ENCODE data around the gene IL1RL1.

DNA sequence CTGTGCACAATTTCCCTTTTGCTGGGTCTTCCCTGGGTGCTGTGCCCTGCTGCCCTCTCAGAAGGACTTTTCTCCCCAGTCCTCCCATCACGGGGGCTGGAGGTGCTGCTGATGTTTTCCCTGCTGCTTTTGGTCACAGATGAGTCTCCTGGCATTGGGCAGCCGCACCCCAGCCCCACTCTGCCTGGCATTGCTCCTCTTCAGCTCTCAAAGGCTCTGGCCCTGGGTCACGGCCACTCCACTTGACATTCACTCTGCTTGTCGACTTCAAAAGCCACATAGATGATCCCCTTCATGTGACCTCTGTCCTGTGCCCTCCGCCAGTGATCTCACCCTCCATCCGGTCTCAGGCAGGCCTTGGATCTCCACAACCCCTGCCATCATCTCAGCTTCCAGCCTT is 43.6 kb upstream of the IL1RL1 start:
- TF ChIP-seq CTCF (conservative IDR thresholded peaks at IDR 0.05 in 1 of 2, IDR thresholded peaks at IDR 0.05 in 1 of 2; ENCODE audit: extremely low read depth in 1 of 2, insufficient read depth in 1 of 2, low read depth in 1 of 2, low read length in 2 of 2) (no peak), EZH2 (IDR thresholded peaks at IDR 0.05; ENCODE audit: borderline replicate concordance, low read length) (no peak)
